ENCODE data around the gene ANKRD34A. TPM values are rescaled to one million over a fixed set of nuclear protein-coding genes. Genes with fewer than 3 reads are reported as not detected.

The ANKRD34A gene
- total RNA-seq, 1 experiment from 2014 or later, result 1.7 TPM

Other genes with a start within 250 kb of the ANKRD34A start
- gene CD160, start 245.1 kb downstream of the ANKRD34A start, total RNA-seq (2014; rRNA removed; shearing (Covaris generic)), result not detected in 2 replicates
- gene RNF115, start 140.5 kb downstream of the ANKRD34A start, total RNA-seq (2014; rRNA removed; shearing (Covaris generic)), result 15.1 and 17.9 TPM in 2 replicates
- gene POLR3C, start 140.4 kb downstream of the ANKRD34A start, total RNA-seq (2014; rRNA removed; shearing (Covaris generic)), result 48.2 and 51.1 TPM in 2 replicates
- 3.1 and 3.2 TPM in 2 replicates for gene NUDT17, start 118.9 kb downstream of the ANKRD34A start, total RNA-seq (2014; rRNA removed; shearing (Covaris generic))
- gene PIAS3, start 105.5 kb downstream of the ANKRD34A start, total RNA-seq (2014; rRNA removed; shearing (Covaris generic)), result 31.5 and 36.6 TPM in 2 replicates
- gene ANKRD35, start 78.7 kb downstream of the ANKRD34A start, total RNA-seq (2014; rRNA removed; shearing (Covaris generic)), result 0.12 and 0.25 TPM in 2 replicates
- gene ITGA10, start 54.5 kb downstream of the ANKRD34A start, total RNA-seq (2014; rRNA removed; shearing (Covaris generic)), result 0.57 and 0.94 TPM in 2 replicates
- 31.0 and 42.5 TPM in 2 replicates for gene PEX11B, start 45.9 kb downstream of the ANKRD34A start, total RNA-seq (2014; rRNA removed; shearing (Covaris generic))
- 305 and 317 TPM in 2 replicates for gene RBM8A, start 37.1 kb downstream of the ANKRD34A start, total RNA-seq (2014; rRNA removed; shearing (Covaris generic))
- 24.7 and 39.2 TPM in 2 replicates for gene LIX1L, start 6.6 kb downstream of the ANKRD34A start, total RNA-seq (2014; rRNA removed; shearing (Covaris generic))
- gene POLR3GL, start 115 bp upstream of the ANKRD34A start, total RNA-seq (2014; rRNA removed; shearing (Covaris generic)), result 23.1 and 28.9 TPM in 2 replicates
- 651 and 749 TPM in 2 replicates for gene TXNIP, start 32.0 kb upstream of the ANKRD34A start, total RNA-seq (2014; rRNA removed; shearing (Covaris generic))
- not detected in 2 replicates for gene HJV, start 57.2 kb upstream of the ANKRD34A start, total RNA-seq (2014; rRNA removed; shearing (Covaris generic))
- 0.66 and 1.4 TPM in 2 replicates for gene NBPF10, start 180.2 kb upstream of the ANKRD34A start, total RNA-seq (2014; rRNA removed; shearing (Covaris generic))

All from M059J (cell line).